ENCODE data around the gene LRRC75B.
"Not testable (repeated sequence)": the region's sequence is repeated elsewhere in the genome, so short reads cannot be mapped to it uniquely, and the experiment has no call there.

LRRC75B gene

DNA sequence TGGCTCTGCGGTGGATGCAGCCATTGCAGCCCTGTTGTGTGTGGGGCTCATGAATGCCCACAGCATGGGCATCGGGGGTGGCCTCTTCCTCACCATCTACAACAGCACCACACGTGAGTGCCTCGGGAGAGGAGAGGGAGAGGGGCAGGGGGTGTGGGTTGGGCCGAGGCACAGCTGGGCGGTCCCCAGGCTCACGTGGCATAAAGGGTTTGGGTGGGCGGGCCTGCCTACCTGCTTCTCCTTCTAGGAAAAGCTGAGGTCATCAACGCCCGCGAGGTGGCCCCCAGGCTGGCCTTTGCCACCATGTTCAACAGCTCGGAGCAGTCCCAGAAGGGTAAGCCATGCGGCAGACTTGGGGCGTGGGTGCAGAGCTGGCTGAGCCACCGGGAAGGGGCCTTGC, 21.9 kb upstream of the LRRC75B start:
- TF ChIP-seq EGR2 (tag by site-specific recombination; IDR thresholded peaks at IDR 0.05; ENCODE audit: low read depth) (peak; percentile 80), ZFHX2 (tag by site-specific recombination; conservative IDR thresholded peaks at IDR 0.05) (peak; percentile 70)
- H3K9me3 ChIP-seq (ENCODE audit: control insufficient read depth, insufficient read depth, low read depth, low read length); H3K36me3 ChIP-seq (ENCODE audit: control insufficient read depth in 2 of 2, insufficient read depth in 1 of 2, low read length in 2 of 2); CTCF ChIA-PET; POLR2A ChIA-PET; H3K4me3 ChIP-seq (ENCODE audit: low read depth, low read length); H3K4me1 ChIP-seq (ENCODE audit: control insufficient read depth, insufficient read depth, low read length); H3K27ac ChIP-seq (ENCODE audit: extremely low read depth, low read depth, low read length): not testable (repeated sequence)

DNA sequence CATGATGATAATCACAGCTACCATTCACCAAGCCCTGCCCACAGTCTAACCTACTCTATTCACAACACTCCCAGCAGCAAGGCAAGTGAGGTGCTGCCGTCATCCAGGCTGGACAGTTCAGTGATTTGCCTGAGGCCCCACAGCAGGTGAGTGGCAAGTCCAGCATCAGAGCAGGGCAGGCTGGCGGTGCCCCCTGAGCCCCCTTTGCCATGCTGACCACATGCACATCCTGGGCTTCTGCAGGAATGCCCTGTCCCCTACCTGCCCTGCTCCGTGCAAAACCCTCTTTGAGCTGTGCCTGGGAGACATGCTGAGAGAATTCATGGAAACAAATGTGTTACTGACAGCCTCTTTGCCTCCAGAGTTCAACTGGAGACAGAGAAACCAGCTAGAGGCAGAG, 17.0 kb upstream of the LRRC75B start:
- H3K36me3 ChIP-seq (ENCODE audit: control insufficient read depth in 2 of 2, insufficient read depth in 1 of 2, low read length in 2 of 2); H3K27ac ChIP-seq (ENCODE audit: extremely low read depth, low read depth, low read length); H3K9me3 ChIP-seq (ENCODE audit: control insufficient read depth, insufficient read depth, low read depth, low read length); POLR2A ChIA-PET; H3K4me1 ChIP-seq (ENCODE audit: control insufficient read depth, insufficient read depth, low read length); H3K4me3 ChIP-seq (ENCODE audit: low read depth, low read length); CTCF ChIA-PET: not testable (repeated sequence)

DNA sequence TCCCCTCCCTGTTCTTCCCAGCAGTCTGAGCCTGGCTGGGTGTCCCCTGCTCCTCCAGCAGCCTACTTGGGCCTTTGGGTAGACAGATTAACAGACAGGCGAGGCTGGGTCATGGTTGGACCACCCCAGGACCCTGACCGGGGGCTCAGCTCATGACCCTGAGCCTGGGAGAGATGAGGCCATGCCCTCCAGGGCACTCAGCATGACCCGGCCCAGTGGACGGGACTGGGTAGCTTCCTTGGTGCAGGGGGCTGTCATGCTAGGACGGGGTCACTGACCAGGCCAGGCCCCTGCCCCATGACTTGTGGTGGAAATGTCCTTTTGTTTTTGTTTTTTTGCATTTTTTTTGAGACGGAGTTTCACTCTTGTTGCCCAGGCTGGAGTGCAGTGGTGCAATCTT, 15.5 kb upstream of the LRRC75B start:
- POLR2A ChIA-PET = interaction anchor here (1.4 kb wide), 1 partner anchor 53 kb away, joined by 3 read pairs; the partner anchor contains the start of gene GUCD1
- CTCF ChIA-PET; H3K4me3 ChIP-seq (ENCODE audit: low read depth, low read length): not testable (repeated sequence)

DNA sequence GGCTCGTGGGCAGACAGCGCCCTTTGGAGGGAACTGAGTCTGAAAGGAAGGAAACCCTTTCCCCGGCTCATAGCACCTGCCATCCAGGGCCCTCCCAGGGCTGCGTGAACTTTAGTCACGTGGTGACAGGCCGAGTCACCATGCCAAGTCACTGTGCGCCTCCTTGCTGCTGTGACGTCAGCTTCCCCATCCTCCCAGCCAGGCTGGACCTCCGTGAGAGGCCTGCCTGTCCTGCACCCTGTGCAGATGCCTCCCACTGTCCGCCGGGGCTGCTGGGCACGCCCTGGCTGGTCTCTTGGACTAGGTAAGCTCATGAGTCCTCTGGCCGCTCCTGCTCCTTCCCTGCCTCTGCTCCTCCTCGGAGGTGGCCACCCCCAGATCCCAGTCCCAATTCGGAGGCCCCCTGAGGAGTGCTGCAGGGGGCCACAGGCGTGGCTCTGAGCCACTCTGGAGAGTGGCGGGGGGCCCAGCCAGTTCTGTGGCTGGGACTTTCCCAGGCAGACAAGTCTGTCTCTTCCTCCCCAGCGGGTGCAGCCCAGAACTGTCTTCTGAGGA, 14.6 kb upstream of the LRRC75B start:
- not testable (repeated sequence) for H3K9me3 ChIP-seq (ENCODE audit: control insufficient read depth, insufficient read depth, low read depth, low read length); H3K36me3 ChIP-seq (ENCODE audit: control insufficient read depth in 2 of 2, insufficient read depth in 1 of 2, low read length in 2 of 2); H3K4me3 ChIP-seq (ENCODE audit: low read depth, low read length); H3K27ac ChIP-seq (ENCODE audit: extremely low read depth, low read depth, low read length); H3K4me1 ChIP-seq (ENCODE audit: control insufficient read depth, insufficient read depth, low read length)
- TF ChIP-seq ZBTB21 (tag by site-specific recombination; IDR thresholded peaks at IDR 0.05) (0 out of 2 replicates have a peak, but pooled peaks have one; percentile 31), GLIS2 (tag by site-specific recombination; IDR thresholded peaks at IDR 0.05) (peak; percentile 45; the same call in 1 of the 2 replicates), GLIS1 (tag by site-specific recombination; IDR thresholded peaks at IDR 0.05) (peak; percentile 96), ZIC2 (tag by site-specific recombination; IDR thresholded peaks at IDR 0.05) (peak; percentile 76), ZNF629 (tag by site-specific recombination; IDR thresholded peaks at IDR 0.05) (peak; percentile 88)
- TF ChIP-seq, protein P1, sequence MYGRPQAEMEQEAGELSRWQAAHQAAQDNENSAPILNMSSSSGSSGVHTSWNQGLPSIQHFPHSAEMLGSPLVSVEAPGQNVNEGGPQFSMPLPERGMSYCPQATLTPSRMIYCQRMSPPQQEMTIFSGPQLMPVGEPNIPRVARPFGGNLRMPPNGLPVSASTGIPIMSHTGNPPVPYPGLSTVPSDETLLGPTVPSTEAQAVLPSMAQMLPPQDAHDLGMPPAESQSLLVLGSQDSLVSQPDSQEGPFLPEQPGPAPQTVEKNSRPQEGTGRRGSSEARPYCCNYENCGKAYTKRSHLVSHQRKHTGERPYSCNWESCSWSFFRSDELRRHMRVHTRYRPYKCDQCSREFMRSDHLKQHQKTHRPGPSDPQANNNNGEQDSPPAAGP (tag by site-specific recombination; IDR thresholded peaks at IDR 0.05) = peak; percentile 41; the same call in 1 of the 2 replicates
- CTCF ChIA-PET = interaction anchor here (0.6 kb wide), 2 partner anchors 210 to 619 kb away, joined by 3 read pairs; no protein-coding TSS in a partner anchor
- POLR2A ChIA-PET = interaction anchor here (0.6 kb wide), 1 partner anchor 35 kb away, joined by 4 read pairs; no protein-coding TSS in a partner anchor

More for the DNA sequence above, 15.5 kb upstream of the LRRC75B start:
- H3K9me3 ChIP-seq (ENCODE audit: control insufficient read depth, insufficient read depth, low read depth, low read length); H3K36me3 ChIP-seq (ENCODE audit: control insufficient read depth in 2 of 2, insufficient read depth in 1 of 2, low read length in 2 of 2); H3K4me1 ChIP-seq (ENCODE audit: control insufficient read depth, insufficient read depth, low read length); H3K27ac ChIP-seq (ENCODE audit: extremely low read depth, low read depth, low read length): not testable (repeated sequence)

DNA sequence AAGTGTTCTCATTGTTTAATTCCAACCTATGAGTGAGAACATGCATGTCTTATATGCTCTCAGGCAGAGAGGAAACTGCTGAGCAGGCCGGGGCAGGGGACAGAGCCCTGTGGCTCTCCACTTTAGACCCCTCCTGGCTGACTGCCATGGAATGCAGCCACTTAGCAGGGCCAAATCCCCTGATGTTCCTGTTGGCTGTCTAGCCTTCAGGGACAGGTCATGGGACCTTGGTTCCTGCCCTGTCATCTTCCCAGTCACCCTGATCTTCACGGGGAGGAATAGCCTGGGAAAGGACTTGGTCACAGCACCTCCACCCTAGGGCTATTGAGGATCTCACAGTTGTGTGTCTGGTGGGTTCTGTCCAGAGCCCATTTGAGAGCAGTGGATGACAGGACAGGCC, 13.5 kb upstream of the LRRC75B start:
- CTCF ChIA-PET; H3K4me1 ChIP-seq (ENCODE audit: control insufficient read depth, insufficient read depth, low read length); H3K4me3 ChIP-seq (ENCODE audit: low read depth, low read length); POLR2A ChIA-PET; H3K27ac ChIP-seq (ENCODE audit: extremely low read depth, low read depth, low read length); H3K36me3 ChIP-seq (ENCODE audit: control insufficient read depth in 2 of 2, insufficient read depth in 1 of 2, low read length in 2 of 2); H3K9me3 ChIP-seq (ENCODE audit: control insufficient read depth, insufficient read depth, low read depth, low read length): not testable (repeated sequence)

DNA sequence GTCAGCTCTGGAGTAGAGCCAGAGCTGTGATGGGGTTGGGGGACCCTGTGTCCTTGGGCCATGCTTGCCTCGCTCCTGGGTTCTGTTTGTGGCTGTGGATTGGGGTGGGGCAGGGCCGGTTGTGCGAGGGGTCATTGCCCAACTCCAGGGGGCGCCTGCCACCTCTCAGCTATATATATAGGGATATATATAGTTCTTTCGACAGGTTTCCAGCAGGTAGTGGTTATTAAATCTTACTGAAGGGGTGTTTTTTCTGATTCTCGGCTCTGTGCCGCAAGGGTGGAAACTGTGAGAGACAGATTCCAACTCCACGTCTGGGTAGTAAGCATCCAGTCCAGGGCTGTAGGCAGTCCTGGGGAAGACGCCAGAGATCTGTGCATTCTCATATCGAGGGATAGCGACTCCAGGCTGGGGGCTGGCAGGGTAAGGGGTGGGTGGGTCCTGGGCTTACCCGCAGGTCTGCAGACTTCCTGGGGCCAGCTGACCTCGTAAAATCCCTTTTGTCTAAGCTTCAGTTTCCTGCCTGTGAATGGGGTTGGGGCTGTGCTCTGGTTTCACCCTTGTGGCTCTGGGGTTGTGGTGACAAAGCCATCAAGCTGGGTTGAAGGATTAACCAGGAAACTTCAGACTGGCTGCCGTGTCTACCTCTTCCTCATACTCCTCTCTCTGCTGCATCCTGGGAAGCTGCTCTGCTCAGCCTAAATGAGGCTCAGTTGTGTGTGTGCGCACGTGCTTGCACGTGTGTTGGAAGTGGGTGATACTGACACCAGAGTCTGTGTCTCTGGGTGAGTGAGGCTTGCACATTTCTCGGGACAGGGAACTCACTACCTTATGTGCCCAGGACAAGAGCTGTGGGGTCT, 11.1 kb upstream of the LRRC75B start:
- POLR2A ChIA-PET = interaction anchor here (2.1 kb wide), 1 partner anchor 10 kb away, joined by 6 read pairs; no protein-coding TSS in a partner anchor
- peak; percentile 59 for TF ChIP-seq ZNF133 (tag by site-specific recombination; IDR thresholded peaks at IDR 0.05)
- H3K36me3 ChIP-seq (ENCODE audit: control insufficient read depth in 2 of 2, insufficient read depth in 1 of 2, low read length in 2 of 2); H3K27ac ChIP-seq (ENCODE audit: extremely low read depth, low read depth, low read length); H3K4me3 ChIP-seq (ENCODE audit: low read depth, low read length); H3K4me1 ChIP-seq (ENCODE audit: control insufficient read depth, insufficient read depth, low read length); H3K9me3 ChIP-seq (ENCODE audit: control insufficient read depth, insufficient read depth, low read depth, low read length): not testable (repeated sequence)
- CTCF ChIA-PET = interaction anchor here (0.6 kb wide), 1 partner anchor 10 kb away, joined by 3 read pairs; no protein-coding TSS in a partner anchor

All from HEK293 (cell line).